Activated CD4-positive, alpha-beta T cell treated with anti-CD3 and anti-CD28 coated beads, Interleukin-10, Interleukin-2, amounts not matched to agents 100 ng/mL and 50 ng/mL, durations not matched to agents 16 hours and 8 hours (primary cell): ENCODE measurements around the gene SLC6A17.

Experiments
- DNase-seq: peaks from one replicate; pipeline ENCODE4 v3.0.0-alpha.2; 2020

Gene SLC6A17

DNA sequence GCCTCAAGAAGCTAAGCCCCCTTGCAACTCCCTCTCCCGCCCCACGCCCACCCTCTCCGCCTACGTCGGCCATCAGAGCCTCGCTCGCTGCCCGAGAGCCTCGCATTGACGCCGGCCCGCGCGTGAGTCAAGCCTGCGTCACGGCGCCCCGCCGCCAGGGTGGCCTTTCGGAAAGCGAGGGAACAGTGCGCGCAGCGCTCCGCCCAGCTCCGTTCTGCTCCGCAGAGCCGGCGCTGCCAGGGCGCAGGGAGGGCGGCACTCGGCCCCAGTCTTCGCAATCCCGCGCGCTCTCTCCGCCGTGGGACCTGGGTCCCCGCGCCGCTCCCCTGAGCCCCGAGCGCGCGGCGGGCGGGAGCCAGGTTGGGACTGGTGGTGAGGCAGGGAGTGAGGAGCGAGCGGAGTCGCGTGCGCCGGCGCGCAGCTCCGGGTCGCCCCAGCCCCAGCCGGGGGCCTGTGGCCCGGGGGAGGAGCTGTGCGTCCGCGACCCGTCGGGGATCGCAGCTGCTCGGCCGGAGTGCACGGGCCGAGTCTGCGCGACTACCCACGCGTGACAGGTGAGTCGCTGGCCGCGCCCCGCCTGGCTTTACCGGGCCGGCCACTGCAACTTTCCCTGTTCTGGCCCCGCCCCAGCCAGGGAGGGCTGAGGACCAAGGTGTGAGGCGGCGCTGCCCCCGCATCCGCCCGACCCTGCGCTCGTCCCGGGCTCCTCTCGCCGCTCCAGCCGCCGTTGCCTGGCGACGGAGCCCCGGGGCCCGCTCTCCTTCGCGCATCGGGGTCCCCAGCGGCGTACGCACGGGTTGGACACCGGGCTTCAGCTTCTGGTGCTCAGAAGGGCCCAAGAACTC lies at the start of gene SLC6A17:
Gene SLC6A17, plus strand, starts transcription at position 165 of the 845 bp plus-strand sequence. CDS start 16,436 bp downstream, outside the sequence.
- DNase-seq = peak; percentile 42

DNA sequence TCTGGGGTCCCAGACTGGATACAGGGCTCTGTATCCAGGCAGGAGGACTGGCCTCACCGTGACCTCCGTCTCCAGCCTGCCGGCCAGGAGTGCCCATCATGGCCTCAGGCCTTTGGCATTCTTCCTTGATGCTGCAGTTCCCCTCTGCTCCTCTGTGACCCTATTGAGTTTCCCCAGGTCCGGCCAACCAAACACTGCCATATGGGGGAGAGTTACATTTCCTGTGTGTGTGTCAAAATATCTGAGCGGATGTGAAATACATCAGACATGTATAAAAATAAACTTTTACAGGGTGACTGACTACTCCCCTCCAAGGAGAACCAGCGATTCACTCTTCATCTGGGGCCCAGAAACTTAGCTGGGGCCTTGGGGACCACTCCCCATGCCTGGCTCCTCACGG lies 48.2 kb upstream of the SLC6A17 start:
- DNase-seq = no peak

DNA sequence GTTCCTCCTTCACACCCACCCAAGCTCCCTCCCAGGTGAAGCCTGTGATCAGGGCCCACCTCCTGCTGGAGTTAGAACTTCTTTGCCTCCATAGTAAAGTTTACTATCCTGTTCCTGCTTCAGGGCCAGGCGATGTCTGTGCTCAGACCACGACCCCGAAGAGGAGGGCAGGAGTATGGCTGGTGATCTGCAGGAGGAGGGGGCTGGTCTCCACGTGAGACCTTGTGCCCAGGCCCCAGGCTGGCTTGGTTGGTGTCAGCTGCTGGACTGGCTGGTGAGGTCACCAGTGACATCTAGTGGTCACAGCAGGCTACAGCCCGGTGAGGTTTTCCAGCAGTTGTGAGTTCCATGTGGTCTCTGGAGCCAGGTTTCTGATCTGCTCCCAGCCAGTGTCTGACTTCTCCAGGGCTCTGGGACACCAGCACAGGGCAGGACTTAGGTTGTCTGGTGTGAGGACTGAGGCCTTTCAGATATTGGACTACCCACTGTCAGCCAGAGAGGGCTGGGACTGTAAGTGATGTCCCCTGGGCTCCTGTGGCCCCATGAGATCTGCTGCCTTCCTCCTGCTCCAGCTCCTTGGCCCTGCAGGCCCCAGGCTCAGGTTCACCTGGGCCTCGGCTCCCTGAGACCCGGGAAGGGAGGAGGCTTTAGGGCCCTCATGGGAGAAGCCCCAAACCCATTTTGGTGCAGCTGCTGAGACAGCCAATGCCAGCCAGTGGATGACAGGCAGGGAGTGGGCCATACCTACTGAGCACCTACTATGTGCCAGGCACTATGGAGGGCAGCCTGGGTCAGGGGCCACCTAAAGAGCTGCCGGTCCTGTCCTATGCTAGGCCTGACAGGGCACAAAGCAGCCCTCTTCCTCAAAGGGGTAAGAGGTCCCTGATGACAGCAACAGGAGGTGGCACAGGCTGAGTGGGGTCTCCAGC lies 44.0 kb upstream of the SLC6A17 start:
- peak; percentile 77 for DNase-seq

DNA sequence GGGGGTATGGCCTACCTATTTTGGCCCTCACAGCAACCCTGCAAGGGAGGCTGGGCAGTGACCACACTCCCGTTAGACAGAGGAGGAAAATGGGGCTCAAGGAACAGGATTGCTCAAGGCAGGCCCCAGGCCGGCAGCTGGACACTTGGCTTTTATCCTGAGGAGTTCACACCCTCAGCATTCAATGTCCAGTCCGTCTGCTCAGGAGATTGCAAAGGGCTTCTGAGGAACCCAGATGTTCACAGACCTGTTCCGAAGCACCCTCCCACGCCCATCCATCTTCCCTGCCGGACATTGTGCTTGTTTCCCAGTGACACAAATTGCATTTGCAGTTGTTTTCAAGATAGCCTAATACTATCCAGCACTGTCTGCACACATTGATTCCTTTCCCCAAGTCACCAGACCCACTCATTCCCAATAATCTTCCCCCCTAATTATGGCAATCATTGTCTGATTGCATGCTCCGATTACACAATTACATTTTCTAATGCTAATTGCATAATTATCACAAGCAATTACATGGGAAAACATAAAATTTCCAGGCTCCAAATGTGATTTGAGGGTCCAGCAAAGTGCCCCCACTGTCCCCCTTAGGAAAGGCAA lies 42.3 kb upstream of the SLC6A17 start:
- DNase-seq = no peak

DNA sequence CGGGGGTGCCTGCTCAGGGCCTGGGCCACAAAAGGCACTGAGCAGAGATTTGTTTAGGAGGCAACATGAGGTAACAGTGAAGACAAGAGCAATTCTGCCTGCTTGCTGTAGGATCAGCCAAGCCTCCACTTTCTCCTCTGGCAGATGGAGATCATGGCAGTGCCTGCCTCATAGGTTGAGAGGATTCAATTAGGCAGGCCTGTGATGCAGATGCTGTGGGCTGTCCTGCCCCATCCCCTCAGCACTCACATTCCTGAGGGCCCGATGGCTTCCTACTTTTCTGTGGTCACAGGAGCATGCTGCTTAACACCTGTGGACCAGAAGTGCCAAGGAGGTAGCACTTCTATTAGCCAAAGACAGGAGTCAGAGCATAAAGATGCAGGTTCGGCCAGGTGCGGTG lies 39.2 kb upstream of the SLC6A17 start:
- no peak for DNase-seq

DNA sequence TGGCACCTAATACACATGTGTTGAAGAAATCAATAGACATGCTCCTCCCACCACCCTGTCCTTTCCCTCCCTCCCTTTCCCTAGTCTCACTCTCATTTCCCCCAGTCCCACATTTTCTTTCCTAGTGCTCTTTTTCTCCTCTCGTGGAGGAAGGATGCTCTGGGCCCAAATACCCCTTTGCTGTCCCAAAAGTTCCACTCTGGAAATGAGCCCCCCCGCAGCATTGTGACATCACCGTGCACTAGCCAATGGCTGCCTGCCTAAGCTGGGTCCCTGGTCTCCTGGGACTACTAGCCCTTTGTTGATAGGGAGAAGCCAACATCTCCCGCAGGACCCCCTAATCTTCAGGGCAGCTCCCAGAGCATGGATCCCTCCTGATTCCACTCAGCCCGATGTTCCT lies 38.2 kb upstream of the SLC6A17 start, which contains the start of gene UBL4B:
Gene UBL4B, plus strand, starts transcription at position 301 of the 400 bp plus-strand sequence. Its CDS starts 92 bp downstream, at position 393.
- no peak for DNase-seq

DNA sequence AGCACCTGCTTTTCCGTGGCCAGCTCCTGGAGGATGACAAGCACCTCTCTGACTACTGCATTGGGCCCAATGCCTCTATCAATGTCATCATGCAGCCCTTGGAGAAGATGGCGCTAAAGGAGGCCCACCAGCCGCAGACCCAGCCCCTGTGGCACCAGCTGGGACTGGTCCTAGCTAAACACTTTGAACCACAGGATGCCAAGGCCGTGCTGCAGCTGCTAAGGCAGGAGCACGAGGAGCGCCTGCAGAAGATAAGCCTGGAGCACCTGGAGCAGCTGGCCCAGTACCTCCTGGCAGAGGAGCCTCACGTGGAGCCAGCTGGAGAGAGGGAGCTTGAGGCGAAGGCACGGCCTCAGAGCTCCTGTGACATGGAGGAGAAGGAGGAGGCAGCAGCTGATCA lies 37.6 kb upstream of the SLC6A17 start:
- DNase-seq = no peak

DNA sequence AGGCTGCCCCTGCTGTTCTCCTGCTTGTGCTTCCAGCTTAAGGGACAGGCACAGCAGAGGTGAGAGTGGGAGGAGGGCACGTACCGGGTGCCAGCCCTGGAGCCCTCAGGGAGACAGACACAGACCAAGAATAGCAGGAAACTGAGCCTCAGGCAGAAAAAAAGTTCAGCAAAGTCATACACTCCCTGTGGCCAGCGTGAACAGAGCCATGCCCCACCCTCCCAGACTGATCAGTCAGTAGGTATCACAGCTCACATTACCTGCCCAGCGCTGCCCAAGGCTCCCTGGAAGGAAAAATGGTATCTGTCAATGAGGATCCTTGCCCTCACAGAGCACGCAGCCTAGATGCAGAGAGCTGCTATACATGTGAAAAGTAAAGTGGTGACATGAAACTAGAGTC lies 36.7 kb upstream of the SLC6A17 start:
- no peak for DNase-seq

DNA sequence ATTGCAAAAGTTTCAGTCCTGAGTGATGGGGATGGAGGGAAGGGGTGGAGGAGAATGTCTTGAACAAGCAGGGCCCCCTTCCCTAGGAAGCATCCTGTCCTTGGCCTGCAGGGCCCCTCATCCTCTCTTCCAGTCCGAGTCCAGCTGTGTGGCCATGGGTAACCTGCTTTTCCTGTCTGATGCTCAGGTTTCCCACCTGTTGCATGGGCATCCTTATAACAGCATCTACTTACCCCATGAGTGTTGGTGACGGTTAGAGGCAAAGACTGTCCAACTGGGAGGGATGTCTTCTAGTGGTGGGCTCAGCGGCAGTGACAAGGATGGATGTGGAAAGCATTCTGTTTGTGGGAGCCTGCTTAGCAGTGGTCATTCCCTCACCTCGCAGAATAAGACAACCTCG lies 36.1 kb upstream of the SLC6A17 start:
- DNase-seq = no peak

DNA sequence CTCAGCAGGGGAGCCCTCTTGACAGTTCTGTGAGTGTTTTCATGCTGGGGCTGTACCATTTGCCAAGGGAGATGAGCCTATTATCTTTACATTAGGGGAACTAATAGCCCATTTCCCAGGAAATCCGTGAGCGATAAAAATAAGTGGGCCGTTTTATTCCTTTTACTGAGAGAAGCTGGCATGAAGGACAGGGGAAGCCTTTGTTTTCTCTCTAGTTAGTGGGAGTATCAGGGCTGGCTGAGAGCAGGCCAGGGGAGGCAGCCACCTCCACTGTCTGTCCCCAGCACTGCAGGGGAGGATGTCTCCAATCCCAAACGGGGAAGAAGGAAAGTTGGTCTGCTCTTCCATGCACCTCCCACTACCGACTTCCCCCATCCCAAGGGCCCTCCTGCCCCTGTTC lies 35.5 kb upstream of the SLC6A17 start:
- no peak for DNase-seq

DNA sequence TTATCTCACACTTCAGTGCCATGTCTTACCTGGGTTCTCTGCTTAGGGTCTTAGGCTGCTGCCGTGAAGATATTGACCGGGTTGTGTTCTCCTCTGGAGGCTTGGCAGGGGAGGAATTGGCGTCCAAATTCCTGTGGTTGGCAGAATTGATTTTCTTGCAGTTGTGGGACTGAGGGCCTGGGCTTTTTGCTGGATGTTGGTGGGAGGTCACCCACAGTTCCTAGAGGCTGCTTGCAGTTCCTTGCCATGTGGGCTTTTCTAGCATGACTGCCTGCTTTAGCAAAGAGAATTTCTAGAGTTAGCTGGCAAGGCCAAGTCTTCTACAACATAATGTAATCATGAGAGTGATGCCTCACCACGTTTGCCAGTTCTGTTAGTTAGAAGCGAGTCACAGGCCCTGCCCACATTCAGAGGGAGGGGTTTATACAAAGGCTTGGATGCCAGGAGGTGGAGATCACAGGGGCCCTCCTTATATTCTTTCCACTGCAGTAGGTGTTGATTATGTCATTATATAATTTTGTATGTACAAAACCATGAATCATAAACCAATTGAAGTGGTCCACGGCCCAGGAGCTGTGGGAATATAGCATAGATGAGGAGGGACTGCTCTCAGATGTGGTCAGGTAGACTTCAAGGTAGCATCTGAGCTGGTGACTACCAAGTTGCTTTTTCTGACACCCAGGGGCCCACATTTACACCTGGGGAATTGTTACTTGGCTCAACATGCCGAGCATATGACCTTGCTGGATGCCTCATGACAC lies 31.5 kb upstream of the SLC6A17 start:
- no peak for DNase-seq

DNA sequence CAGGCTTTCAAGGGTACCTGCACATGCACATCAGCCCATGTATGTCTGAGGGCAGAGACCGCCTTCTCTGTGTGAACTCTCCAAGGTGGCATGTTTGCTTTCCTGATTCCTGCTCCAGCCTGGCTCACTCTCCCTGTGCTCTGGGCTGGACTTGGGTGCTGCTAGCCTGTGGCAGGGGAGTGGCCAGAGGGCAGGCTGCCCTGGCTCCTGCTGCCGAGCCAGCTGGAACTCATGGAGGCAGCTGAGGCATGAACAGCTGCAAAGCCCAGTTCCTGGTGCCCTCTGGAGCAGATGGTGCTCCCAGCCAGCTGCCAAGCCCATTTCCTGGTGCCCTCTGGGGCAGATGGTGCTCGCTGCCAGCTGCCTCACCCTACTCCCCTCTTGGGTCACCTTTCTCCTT lies 30.5 kb upstream of the SLC6A17 start:
- no peak for DNase-seq

DNA sequence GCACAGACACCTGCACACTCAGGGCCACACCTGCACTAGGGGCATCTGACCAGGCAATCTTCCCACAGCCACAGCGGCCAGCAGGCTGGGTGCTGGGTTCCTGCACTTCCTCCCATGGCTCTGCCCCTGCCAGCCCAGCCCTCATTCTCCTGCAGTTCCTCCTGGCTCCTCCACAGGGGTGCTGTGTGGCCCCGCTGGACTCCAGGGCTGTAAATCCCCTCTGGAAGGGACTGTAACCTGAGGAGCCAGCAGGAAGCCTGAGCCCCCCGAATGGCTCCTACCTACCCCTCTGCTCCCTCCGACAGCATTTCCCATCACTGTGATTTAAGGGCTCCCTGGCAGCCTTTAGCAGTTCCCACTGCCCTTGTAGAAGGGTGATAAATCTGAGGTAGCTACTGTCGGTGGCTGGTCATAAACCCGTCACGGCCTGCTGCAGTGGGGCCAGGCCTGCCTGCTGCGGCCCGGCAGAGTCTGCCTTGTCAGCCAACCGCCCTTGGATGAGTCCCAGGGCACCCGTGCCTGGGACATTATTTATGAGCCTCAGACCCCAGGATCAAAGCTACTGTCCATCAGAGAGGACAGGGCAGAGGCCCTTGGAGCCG lies 29.2 kb upstream of the SLC6A17 start:
- no peak for DNase-seq

DNA sequence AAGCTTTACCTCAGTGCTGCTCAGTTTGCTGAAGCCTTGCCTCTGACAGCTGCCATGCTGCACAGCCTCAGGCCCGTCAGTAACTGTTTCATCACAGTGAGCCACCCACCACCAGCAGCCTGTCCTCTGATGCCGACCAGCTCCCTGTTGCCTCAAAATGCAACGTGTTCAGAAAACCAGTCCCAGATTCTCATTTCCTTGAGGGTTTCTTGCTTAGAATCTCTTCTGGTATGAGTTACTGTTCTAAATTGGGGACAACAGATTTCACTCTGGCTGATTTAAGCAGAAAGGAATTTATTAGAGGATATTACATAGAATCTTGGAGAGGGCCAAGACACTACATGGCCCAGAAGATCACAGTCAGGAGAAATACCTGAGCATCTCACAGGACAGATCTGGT lies 27.1 kb upstream of the SLC6A17 start:
- DNase-seq = no peak

DNA sequence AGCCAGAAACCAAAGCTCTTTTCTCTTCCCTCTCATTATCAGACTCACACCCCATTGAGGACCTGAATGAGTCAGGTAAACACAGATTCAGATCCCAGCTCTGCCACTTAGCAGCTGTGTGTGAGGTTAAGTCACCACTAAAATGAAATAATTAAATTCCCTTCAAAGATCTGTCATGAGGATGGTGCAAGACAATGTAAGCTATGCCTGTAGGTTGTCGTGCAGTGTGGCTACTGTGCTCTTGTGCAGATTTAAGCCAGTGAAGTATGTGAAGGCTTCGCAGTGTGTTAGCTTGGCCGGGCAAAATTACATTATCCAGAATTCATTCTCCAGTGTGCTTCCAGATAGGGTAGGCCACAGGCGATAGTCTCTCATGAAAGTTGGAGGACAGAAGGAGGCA lies 24.5 kb upstream of the SLC6A17 start:
- DNase-seq = no peak

DNA sequence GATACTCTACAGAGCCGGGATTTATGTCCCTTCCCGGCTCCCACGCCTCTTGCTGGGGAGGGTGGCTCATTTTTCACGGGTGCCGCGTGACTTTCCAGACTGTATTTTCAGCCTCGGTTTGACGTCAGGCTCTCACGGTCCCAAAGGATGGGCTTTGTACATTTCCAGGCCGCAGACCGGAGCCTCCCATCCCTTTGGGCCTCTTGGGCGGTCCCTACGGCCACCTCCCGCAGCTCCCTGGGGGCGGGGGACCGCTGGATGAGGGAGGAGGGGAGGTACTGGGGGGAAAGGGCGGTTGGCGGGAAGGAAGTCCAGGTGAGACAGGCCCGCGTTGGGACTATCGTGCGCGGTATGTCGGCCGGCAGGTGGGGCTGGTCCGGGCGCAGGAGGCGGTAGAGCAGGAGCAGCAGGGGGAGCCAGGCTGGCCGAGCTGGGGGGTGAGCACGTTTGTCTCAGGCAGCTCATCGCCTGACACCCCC lies 20.1 kb upstream of the SLC6A17 start:
- no peak for DNase-seq

DNA sequence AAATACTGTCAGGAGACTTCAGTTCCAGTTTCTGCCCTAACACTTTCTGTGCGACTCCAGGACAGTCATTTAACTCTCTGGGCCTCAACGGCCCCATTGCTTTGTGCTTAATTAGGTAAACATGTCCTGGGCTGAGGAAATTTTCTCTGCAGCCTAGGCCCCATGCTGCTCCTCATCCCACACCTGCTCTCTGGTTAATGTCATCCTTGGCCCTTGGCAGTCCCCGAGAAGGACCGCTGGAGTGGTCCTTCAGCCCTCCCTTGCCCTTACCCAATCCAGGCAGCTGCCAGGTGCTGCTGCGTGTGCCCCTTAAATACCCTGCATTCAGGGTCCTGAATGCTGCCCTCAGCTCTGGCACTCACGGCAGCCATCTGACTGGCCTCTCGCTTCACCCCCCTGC lies 19.3 kb upstream of the SLC6A17 start:
- DNase-seq = no peak

DNA sequence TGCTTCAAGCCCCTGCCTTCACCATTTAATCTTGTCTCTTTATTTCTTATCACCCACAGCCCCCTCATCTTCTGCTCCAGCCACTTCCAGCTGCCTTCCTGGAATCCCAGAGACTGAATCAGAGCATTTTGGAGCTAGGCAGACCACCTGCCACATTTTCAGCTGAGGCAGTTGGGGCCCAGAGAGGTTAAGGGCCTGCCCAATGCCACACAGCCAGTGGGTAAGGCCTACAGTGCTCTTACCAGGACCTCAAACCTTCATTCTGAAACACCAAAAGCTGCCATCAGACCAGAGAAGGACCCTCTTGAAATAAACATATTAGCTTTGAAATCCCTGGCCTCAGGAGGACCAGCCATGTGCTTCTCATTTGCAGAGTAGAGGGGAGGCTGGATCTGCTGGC lies 17.6 kb upstream of the SLC6A17 start:
- DNase-seq = no peak

DNA sequence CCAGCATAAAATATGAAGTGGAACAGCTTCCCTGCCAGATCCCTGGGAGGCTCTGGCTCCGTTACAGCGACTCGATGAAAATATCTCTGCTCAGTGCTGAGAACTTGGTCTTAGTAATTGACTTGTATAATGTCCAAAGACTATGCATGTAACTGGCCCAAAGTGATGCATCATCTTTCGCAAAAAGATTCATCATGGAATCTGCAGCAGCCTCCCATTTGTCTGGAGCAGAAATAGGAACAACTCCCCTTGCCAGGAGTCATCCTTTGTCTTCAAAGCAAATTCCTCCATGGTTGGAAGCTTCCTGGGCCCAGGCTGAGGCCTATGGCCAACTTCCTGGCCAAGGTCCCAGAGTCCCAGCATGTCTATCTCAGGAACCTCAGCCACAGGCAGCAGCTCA lies 16.9 kb upstream of the SLC6A17 start:
- DNase-seq = no peak

DNA sequence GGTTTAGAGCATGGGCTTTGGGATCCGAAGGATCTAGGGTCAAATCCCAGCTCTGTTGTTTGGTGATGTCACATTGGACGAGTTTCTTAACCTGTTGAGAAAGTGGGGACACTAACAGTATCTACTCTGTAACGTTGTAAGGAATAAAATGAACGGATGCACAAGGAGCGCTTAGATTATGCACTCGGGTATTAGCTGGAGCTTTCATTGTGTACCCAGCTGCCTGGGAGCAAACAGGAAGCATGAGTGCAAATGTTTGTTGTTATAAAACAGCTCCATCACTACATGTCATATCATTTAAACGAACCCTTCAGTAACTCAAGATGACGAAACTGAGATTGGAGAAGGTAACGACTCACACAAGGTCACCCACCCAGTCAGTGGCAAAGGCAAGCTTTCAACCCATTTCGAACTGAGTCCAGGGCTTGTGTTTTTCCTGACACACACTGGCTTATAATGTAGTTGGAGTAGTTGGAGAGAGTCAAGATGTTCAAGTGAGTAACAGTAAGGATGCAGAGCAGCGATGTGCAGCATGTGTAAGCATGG lies 16.2 kb upstream of the SLC6A17 start:
- DNase-seq = no peak

DNA sequence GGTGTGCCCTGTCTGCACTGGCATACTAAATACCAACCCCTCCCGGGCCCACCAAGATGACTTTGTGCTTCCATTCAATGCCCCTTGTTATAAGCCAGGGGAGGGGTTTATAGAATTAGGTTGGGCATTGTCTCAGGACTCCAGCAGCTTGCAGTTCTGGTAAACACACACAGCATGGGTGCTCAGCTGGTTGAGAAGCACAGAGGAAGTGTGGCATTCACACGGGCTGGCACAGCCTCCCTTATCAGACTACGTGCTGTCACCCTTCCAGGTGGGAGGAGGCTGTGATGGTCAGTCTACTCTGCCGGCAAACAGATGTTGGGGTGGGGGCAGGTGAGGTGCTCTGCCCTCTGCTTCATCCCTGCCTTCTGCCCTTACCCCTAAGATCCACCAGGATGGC lies 15.0 kb upstream of the SLC6A17 start:
- DNase-seq = no peak

DNA sequence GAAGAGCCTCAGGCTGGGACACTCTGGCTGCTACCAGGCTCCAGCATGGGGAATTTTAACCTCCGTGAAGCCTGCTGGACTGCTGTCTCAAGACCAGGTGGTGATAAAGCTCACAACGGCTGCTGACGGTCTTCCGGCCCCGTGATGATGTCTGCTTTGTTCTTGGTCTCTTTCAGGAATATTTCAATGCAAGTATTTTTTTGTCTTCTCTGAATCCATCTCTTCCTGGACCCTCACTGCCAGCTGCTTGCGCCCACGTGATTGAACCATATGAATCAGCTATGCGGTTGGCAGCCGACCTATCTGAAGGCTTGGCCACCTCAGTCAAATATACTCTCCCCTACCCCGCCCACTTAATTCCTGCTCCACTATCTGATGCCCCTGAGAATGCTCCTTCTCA lies 14.6 kb upstream of the SLC6A17 start:
- DNase-seq = no peak
